ENCODE results near the gene CDK5RAP3.

DNA sequence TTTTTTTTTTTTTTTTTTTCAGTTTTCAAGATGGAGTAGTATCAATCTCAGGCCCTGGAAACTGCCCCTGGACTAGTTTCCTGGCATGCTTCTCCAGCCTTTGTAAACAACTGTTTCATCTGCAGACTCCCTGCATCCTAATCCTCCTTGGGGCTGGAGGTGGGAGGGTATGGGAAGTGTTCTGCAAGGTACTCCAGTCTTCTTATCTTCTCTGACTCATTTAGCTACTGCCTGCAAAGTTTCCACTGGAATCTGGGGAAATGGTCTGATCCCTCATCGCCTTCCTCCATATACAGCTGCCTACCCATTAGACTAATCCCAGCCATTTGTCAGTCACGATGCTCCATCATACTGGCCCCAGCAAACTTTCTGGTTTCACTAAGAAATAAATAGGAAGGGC is 45.2 kb downstream of the CDK5RAP3 start:
- TF ChIP-seq GATA2 (IDR thresholded peaks at IDR 0.05; ENCODE audit: low read depth, low read length) (no peak), GATA3 (IDR thresholded peaks at IDR 0.05; ENCODE audit: low read depth, low read length) (no peak)
